H9 (cell line): ENCODE results near the gene HAT1. TPM values are rescaled to one million over a fixed set of nuclear protein-coding genes. Genes with fewer than 3 reads are reported as not detected.

Source experiments
- DNase-seq: peaks from one replicate; pipeline ENCODE4 v3.0.0-alpha.2; 2017
- H2AFZ ChIP-seq: one replicate; pipeline ENCODE4 v1.6.1; 2013; ENCODE audit warnings: mild to moderate bottlenecking, low read length, control low read depth, moderate library complexity
- H2AK5ac ChIP-seq: 2 replicates; pipeline ENCODE4 v1.6.1; 2013; ENCODE audit warnings: low read length, control low read depth, mixed read lengths; ENCODE audit not compliant: insufficient read length
- H2BK120ac ChIP-seq: one replicate; pipeline ENCODE4 v1.6.1; 2013; ENCODE audit warnings: low read depth, mild to moderate bottlenecking, low read length, control low read depth, inconsistent platforms; ENCODE audit not compliant: poor library complexity, severe bottlenecking
- H2BK12ac ChIP-seq: 2 replicates; pipeline ENCODE4 v1.6.1; 2013; ENCODE audit warnings: low read length, control low read depth, mixed read lengths, low read depth; ENCODE audit not compliant: insufficient read length
- H2BK15ac ChIP-seq: 2 replicates; pipeline ENCODE4 v1.6.1; 2013; ENCODE audit warnings: low read depth, low read length, control low read depth
- H2BK20ac ChIP-seq: one replicate; pipeline ENCODE4 v1.6.1; 2013; ENCODE audit warnings: low read depth, mild to moderate bottlenecking, low read length, control low read depth, inconsistent platforms; ENCODE audit not compliant: poor library complexity, severe bottlenecking
- H2BK5ac ChIP-seq: 2 replicates; pipeline ENCODE4 v1.6.1; 2013; ENCODE audit warnings: low read length, control low read depth, mixed read lengths; ENCODE audit not compliant: insufficient read length
- H3K14ac ChIP-seq: 2 replicates; pipeline ENCODE4 v1.6.1; 2013; ENCODE audit warnings: low read length, control low read depth; ENCODE audit not compliant: insufficient read depth
- H3K18ac ChIP-seq: 2 replicates; pipeline ENCODE4 v1.6.1; 2013; ENCODE audit warnings: low read depth, mild to moderate bottlenecking, mixed read lengths, low read length, control low read depth; ENCODE audit not compliant: insufficient read length
- H3K23ac ChIP-seq: 2 replicates; pipeline ENCODE4 v1.6.1; 2013; ENCODE audit warnings: low read length, control low read depth, mixed read lengths, low read depth; ENCODE audit not compliant: insufficient read length
- H3K23me2 ChIP-seq: 2 replicates; pipeline ENCODE4 v1.6.1; 2013; ENCODE audit warnings: low read depth, mild to moderate bottlenecking, mixed read lengths, low read length, control low read depth; ENCODE audit not compliant: insufficient read length, poor library complexity, severe bottlenecking
- H3K27ac ChIP-seq: 2 replicates; pipeline ENCODE4 v1.5.1; 2013; ENCODE audit warnings: low read length, control low read depth, mixed read lengths, low read depth; ENCODE audit not compliant: insufficient read length
- H3K27me3 ChIP-seq: 2 replicates; pipeline ENCODE4 v1.6.1; 2013; ENCODE audit warnings: low read length, control low read depth, inconsistent platforms; ENCODE audit not compliant: insufficient read depth
- H3K4ac ChIP-seq: 2 replicates; pipeline ENCODE4 v1.6.1; 2013; ENCODE audit warnings: low read depth, mild to moderate bottlenecking, control low read depth, inconsistent platforms, low read length, moderate library complexity
- H3K4me1 ChIP-seq: 2 replicates; pipeline ENCODE4 v1.6.1; 2013; ENCODE audit warnings: low read length, control low read depth, inconsistent platforms; ENCODE audit not compliant: insufficient read depth
- H3K4me2 ChIP-seq: 2 replicates; pipeline ENCODE4 v1.6.1; 2013; ENCODE audit warnings: low read length, control low read depth, mixed read lengths; ENCODE audit not compliant: insufficient read length, insufficient read depth
- H3K56ac ChIP-seq: 2 replicates; pipeline ENCODE4 v1.6.1; 2013; ENCODE audit warnings: low read depth, mild to moderate bottlenecking, mixed read lengths, low read length, control low read depth; ENCODE audit not compliant: insufficient read length
- H3K79me1 ChIP-seq: 2 replicates; pipeline ENCODE4 v1.6.1; 2013; ENCODE audit warnings: low read depth, mild to moderate bottlenecking, moderate library complexity, low read length, control low read depth, inconsistent platforms; ENCODE audit not compliant: insufficient read depth, poor library complexity, severe bottlenecking
- H3K79me2 ChIP-seq: 2 replicates; pipeline ENCODE4 v1.6.1; 2013; ENCODE audit warnings: low read length, control low read depth, inconsistent platforms; ENCODE audit not compliant: insufficient read depth
- H3K9ac ChIP-seq: 2 replicates; pipeline ENCODE4 v1.6.1; 2013; ENCODE audit warnings: low read length, control low read depth, mixed read lengths; ENCODE audit not compliant: insufficient read length; ENCODE audit errors: extremely low read depth
- H3K9me3 ChIP-seq: one replicate; pipeline ENCODE4 v1.6.1; 2013; ENCODE audit warnings: low read depth, low read length, inconsistent platforms; ENCODE audit not compliant: control insufficient read depth
- H3T11ph ChIP-seq: one replicate; pipeline ENCODE4 v1.6.1; 2013; ENCODE audit warnings: mild to moderate bottlenecking, low read length, control low read depth, inconsistent platforms
- H4K20me1 ChIP-seq: one replicate; pipeline ENCODE4 v1.6.1; 2013; ENCODE audit not compliant: control insufficient read depth, insufficient read length, insufficient read depth
- H4K5ac ChIP-seq: 2 replicates; pipeline ENCODE4 v1.6.1; 2013; ENCODE audit warnings: low read depth, mild to moderate bottlenecking, mixed read lengths, low read length, control low read depth; ENCODE audit not compliant: insufficient read length
- H4K8ac ChIP-seq: replicated peaks from 2 replicates; pipeline ENCODE4 v1.6.1; 2013; ENCODE audit warnings: low read length, control low read depth, mixed read lengths, low read depth; ENCODE audit not compliant: insufficient read length
- H4K91ac ChIP-seq: 2 replicates; pipeline ENCODE4 v1.6.1; 2013; ENCODE audit warnings: low read depth, mild to moderate bottlenecking, moderate library complexity, mixed read lengths, low read length, control low read depth; ENCODE audit not compliant: insufficient read length
- H3K27ac Mint-ChIP-seq, 3 experiments: 2 replicates in 2 of 3; 3 replicates in 1 of 3; pipeline ENCODE4 v1.8.0; 2020 to 2021; ENCODE audit warnings: mixed read lengths in 3 of 3, mild to moderate bottlenecking in 1 of 3, moderate library complexity in 1 of 3
- H3K27me3 Mint-ChIP-seq: 2 replicates; pipeline ENCODE4 v1.8.0; 2021; ENCODE audit warnings: low read depth, mild to moderate bottlenecking, moderate library complexity, mixed read lengths
- H3K36me3 Mint-ChIP-seq, 3 experiments: 2 replicates in 2 of 3; 3 replicates in 1 of 3; pipeline ENCODE4 v1.8.0; 2020 to 2021; ENCODE audit warnings: low read depth in 3 of 3, mixed read lengths in 3 of 3; ENCODE audit not compliant: insufficient read depth in 1 of 3
- H3K4me1 Mint-ChIP-seq, 2 experiments: 2 replicates each; pipeline ENCODE4 v1.8.0; 2020; ENCODE audit warnings: mixed read lengths in 2 of 2
- H3K4me3 Mint-ChIP-seq, 2 experiments: 2 replicates in 1 of 2; 3 replicates in 1 of 2; pipeline ENCODE4 v1.8.0; 2020 to 2021; ENCODE audit warnings: mild to moderate bottlenecking in 2 of 2, mixed read lengths in 2 of 2, moderate library complexity in 1 of 2
- H3K9me3 Mint-ChIP-seq, 2 experiments: 2 replicates in 1 of 2; 3 replicates in 1 of 2; pipeline ENCODE4 v1.8.0; 2020; ENCODE audit warnings: mild to moderate bottlenecking in 2 of 2, mixed read lengths in 2 of 2, moderate library complexity in 1 of 2
- WGBS: extraction: QIAGEN DNeasy Blood & Tissue Kit; methylation state at CpG from one replicate; pipeline ENCODE4 v1.1.7; 2013; ENCODE audit warnings: missing lambda C conversion rate, low lambda C conversion rate, mixed read lengths; ENCODE audit not compliant: insufficient read length; ENCODE audit errors: extremely low coverage; 5-methylcytosine and 5-hydroxymethylcytosine counted together
- total RNA-seq: library from RNA; stranded (reverse); gene quantifications from 2 replicates; pipeline ENCODE4 v1.2.1, GENCODE V29; 2021
- TF ChIP-seq, protein P1 (sequence below): fragments of 200-600 bp; sonication (generic); conservative IDR thresholded peaks from 3 replicates; pipeline ENCODE4 v1.8.0; 2021; ENCODE audit warnings: antibody characterized with exemption, mild to moderate bottlenecking

HAT1 gene
- total RNA-seq, 1 experiment from 2014 or later: 73.0 TPM

DNA sequence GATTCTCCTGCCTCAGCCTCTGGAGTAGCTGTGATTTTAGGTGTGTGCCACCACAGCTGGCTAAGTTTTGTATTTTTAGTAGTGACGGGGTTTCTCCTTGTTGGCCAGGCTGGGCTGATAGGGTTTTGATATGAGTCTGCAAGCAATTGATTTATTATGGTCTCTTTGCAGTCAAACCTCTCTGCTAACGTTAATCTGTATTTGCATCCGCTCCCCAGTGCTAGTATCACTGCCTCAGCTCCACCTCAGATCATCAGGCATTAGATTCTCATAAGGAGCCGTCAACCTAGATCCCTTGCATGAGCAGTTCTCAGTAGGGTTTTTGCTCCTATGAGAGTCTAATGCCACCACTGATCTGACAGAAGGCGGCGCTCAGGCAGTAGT, 19.0 kb downstream of the HAT1 start:
- H2BK12ac ChIP-seq: no peak overlapping the region
- H4K91ac ChIP-seq: no peak overlapping the region
- no peaks in the 10 kb centered on the region for H3K23me2 ChIP-seq
- H3K14ac ChIP-seq: no peak overlapping the region
- TF ChIP-seq, protein P1, sequence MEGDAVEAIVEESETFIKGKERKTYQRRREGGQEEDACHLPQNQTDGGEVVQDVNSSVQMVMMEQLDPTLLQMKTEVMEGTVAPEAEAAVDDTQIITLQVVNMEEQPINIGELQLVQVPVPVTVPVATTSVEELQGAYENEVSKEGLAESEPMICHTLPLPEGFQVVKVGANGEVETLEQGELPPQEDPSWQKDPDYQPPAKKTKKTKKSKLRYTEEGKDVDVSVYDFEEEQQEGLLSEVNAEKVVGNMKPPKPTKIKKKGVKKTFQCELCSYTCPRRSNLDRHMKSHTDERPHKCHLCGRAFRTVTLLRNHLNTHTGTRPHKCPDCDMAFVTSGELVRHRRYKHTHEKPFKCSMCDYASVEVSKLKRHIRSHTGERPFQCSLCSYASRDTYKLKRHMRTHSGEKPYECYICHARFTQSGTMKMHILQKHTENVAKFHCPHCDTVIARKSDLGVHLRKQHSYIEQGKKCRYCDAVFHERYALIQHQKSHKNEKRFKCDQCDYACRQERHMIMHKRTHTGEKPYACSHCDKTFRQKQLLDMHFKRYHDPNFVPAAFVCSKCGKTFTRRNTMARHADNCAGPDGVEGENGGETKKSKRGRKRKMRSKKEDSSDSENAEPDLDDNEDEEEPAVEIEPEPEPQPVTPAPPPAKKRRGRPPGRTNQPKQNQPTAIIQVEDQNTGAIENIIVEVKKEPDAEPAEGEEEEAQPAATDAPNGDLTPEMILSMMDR: no peak
- H3K4me1 ChIP-seq: no peaks in the 10 kb centered on the region
- H2AK5ac ChIP-seq: no peak overlapping the region
- H3K18ac ChIP-seq: no peak overlapping the region
- H3K27me3 Mint-ChIP-seq: no peaks in the 10 kb centered on the region
- DNase-seq: no peak
- no peak overlapping the region for H3T11ph ChIP-seq
- peaks cover 8 to 12% of the 10 kb centered on the region in 2 experiments for H3K9me3 Mint-ChIP-seq
- no peak overlapping the region for H2AFZ ChIP-seq
- no peaks in the 10 kb centered on the region for H3K4me1 Mint-ChIP-seq
- peaks cover 17 to 38% (median 21%) of the 10 kb centered on the region in 3 experiments for H3K36me3 Mint-ChIP-seq
- H4K8ac ChIP-seq: no peak overlapping the region
- peaks cover 4% of the 10 kb centered on the region; the same call in 1 of the 2 replicates for H3K79me2 ChIP-seq
- no peak overlapping the region for H4K5ac ChIP-seq
- H2BK120ac ChIP-seq: no peak overlapping the region
- H3K27ac Mint-ChIP-seq: no peak overlapping the region
- no CpG with 5 or more reads among the region's 6 CpGs for WGBS
- H2BK5ac ChIP-seq: no peak overlapping the region
- H3K27me3 ChIP-seq: no peaks in the 10 kb centered on the region
- no peak overlapping the region for H3K23ac ChIP-seq
- no peak overlapping the region for H3K56ac ChIP-seq
- no peak overlapping the region for H3K4me3 Mint-ChIP-seq
- no peaks in the 10 kb centered on the region for H3K9me3 ChIP-seq
- no peak overlapping the region for H3K9ac ChIP-seq
- no peak overlapping the region for H3K4ac ChIP-seq
- H2BK20ac ChIP-seq: no peak overlapping the region
- no peak overlapping the region for H3K27ac ChIP-seq
- H3K79me1 ChIP-seq: peaks cover 3% of the 10 kb centered on the region
- H3K4me2 ChIP-seq: no peak overlapping the region
- no peaks in the 10 kb centered on the region for H4K20me1 ChIP-seq
- H2BK15ac ChIP-seq: no peak overlapping the region
